ENCODE data around the gene RNF123. TPM values are rescaled to one million over a fixed set of nuclear protein-coding genes. Genes with fewer than 3 reads are reported as not detected.

The RNF123 gene
- 10.2 to 15.0 TPM (median 13.6 TPM) in 5 replicates for total RNA-seq (2022; extraction: Qiagen RNA extraction; ENCODE audit: low read depth)

DNA sequence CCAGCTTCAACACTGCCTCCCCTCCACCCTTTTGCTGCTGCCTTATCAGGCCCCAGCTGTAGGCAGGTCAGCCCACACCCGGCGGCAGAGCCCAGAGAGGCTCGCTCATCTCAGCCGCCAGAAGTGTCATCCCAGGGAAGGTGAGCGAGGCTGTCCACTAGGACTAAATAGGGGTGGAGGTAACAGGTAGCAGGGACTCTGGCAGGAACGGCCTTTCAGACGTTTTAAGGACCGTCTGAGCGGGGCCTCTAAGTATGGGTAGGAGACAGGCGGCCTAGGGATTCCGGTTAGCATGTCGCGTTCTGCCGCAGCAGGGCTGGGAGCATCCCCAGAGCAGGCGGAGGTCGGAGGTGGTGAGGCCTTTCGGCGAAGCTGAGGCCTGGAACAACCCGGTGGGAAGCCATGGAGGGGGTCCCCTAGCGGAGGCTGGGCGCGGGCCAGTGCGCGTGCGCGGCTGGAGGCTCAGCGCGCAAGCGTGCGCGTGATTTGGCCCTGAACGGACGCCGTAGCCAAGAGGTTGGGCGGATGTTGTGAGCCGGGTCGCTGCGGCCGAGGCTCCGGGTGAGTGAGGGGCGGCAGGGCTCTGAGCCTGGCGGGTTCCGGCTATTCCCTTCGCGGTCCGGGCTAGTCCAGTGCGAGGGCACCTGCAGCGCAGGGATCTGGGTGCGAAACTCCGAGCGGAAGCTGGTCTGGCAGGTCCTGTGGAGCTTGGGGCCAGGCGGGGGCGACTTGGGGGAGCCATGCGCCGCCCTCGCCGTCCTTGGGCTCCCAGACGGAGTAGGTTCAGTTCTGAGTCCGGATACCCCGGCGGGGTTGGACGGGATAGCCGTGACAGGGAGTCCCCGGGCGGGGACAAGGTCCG lies at the start of gene RNF123, which contains the start of gene MST1:
Gene RNF123, plus strand, starts transcription at position 512 of the 862 bp plus-strand sequence. CDS start 1,609 bp downstream, outside the sequence.
Gene MST1, minus strand, starts transcription at position 429 of the 862 bp plus-strand sequence. CDS start 783 bp downstream, outside the sequence.

DNA sequence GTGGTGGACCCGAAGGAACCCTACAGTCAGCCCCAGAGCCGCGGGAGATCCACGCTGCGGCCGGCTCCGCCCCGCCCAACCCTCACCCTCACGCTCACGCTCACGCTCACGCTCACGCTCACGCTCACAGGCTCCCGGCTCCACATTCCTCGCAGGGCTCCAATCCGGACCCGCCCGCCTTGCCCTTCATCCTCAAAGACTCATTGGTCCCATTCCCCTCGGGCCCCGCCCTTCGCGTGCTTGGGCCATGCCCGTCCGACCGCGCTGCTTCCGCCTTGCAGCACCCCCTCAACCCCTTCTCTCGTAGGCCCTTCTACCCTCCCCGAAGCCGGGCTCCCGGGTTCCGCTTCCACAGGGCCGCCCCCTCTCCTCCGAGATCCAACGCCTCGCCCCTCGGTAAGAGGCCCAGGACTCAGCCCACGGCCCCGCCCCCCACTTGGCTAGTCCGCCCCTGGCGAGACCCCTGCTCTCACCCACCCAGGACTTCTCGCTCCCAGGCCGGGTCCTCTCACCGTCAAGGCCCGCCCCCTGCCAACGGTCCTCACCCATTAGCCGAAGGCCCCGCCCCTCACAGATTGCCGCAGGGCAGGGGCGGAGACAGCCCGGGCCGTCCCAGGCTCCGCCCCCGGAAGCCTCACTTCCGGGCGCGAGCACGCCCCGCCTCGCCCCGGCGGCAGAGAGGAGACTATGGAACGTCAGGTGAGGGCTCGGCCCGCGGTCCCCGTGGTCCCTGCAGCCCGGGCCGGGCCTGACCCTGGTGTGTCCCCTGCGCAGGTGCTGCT lies 15.5 kb upstream of the RNF123 start, which contains the start of gene APEH:
Gene APEH, plus strand, starts transcription at position 637 of the 782 bp plus-strand sequence. Its CDS starts 51 bp downstream, at position 688.

DNA sequence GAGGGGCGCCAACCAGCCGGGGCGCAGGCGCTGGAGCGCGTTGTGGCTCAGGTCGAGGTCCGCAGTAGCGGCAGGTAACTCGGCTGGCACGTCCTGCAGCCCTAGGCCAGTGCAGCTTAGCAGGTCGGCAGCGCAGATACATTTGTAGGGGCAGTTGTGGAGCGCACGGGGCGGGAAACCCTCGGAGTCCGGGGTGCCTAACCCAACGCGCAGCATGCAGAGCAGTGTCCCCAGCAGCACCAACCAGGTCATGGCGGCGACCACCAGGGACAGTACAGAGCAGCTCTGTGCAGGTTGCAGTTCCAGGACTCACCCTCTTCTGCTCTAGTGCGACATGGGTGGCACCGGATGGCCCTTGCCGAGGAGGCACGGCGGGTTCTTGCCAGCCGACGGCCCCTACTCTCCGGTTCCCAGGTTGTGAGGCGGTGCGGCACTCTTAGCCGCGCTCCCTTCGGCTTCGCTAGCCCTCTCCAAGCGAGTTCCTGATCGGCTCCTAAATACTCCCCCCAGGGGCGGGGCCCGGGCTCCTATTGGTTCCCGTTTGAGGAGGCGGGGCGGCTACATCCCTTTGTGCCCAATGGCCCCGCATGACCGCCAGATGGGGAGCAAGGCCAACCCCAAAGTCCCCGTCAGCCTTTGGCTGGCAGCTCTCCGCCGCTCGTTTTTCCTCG lies 30.0 kb downstream of the RNF123 start, which contains the start of gene AMIGO3:
Gene AMIGO3, minus strand, starts transcription at position 471 of the 671 bp plus-strand sequence. Its CDS starts 219 bp downstream, at position 252.

GRCh38 chr3:49723628-49724551 lies 34.5 kb downstream of the RNF123 start, which contains the start of gene GMPPB:
TSS of gene GMPPB (minus strand) at chr3:49723951. CDS start at chr3:49723726, 225 bp downstream.

Other genes with a start within 250 kb of the RNF123 start
- gene DAG1, start 219.3 kb upstream of the RNF123 start, total RNA-seq (2022; extraction: Qiagen RNA extraction; ENCODE audit: low read depth): 45.8 to 67.0 TPM (median 60.6 TPM) in 5 replicates
- gene BSN, start 135.1 kb upstream of the RNF123 start, total RNA-seq (2022; extraction: Qiagen RNA extraction; ENCODE audit: low read depth): 0.05 to 0.22 TPM (median 0.15 TPM) in 5 replicates
- gene APEH, start 15.2 kb upstream of the RNF123 start, total RNA-seq (2022; extraction: Qiagen RNA extraction; ENCODE audit: low read depth): 57.3 to 70.8 TPM (median 63.6 TPM) in 5 replicates
- gene MST1, start 83 bp upstream of the RNF123 start, total RNA-seq (2022; extraction: Qiagen RNA extraction; ENCODE audit: low read depth): 1.2 to 2.2 TPM (median 1.7 TPM) in 5 replicates
- 0.52 to 1.8 TPM (median 0.64 TPM) in 5 replicates for gene AMIGO3, start 30.1 kb downstream of the RNF123 start, total RNA-seq (2022; extraction: Qiagen RNA extraction; ENCODE audit: low read depth)
- gene GMPPB, start 34.4 kb downstream of the RNF123 start, total RNA-seq (2022; extraction: Qiagen RNA extraction; ENCODE audit: low read depth): 14.9 to 18.9 TPM (median 18.2 TPM) in 5 replicates
- gene IP6K1, start 97.0 kb downstream of the RNF123 start, total RNA-seq (2022; extraction: Qiagen RNA extraction; ENCODE audit: low read depth): 19.7 to 24.1 TPM (median 21.3 TPM) in 5 replicates
- gene CDHR4, start 110.3 kb downstream of the RNF123 start, total RNA-seq (2022; extraction: Qiagen RNA extraction; ENCODE audit: low read depth): 0.21 to 0.52 TPM (median 0.32 TPM) in 4 of 5 replicates, not detected in the other
- gene INKA1, start 113.7 kb downstream of the RNF123 start, total RNA-seq (2022; extraction: Qiagen RNA extraction; ENCODE audit: low read depth): 1.1 to 2.3 TPM (median 1.9 TPM) in 5 replicates
- 0.32 to 1.0 TPM (median 0.60 TPM) in 5 replicates for gene UBA7, start 124.4 kb downstream of the RNF123 start, total RNA-seq (2022; extraction: Qiagen RNA extraction; ENCODE audit: low read depth)
- 9.2 to 14.6 TPM (median 12.7 TPM) in 5 replicates for gene TRAIP, start 167.0 kb downstream of the RNF123 start, total RNA-seq (2022; extraction: Qiagen RNA extraction; ENCODE audit: low read depth)
- gene CAMKV, start 180.3 kb downstream of the RNF123 start, total RNA-seq (2022; extraction: Qiagen RNA extraction; ENCODE audit: low read depth): 0.30 to 0.63 TPM (median 0.45 TPM) in 5 replicates
- 5.4 to 8.4 TPM (median 7.7 TPM) in 5 replicates for gene MST1R, start 214.3 kb downstream of the RNF123 start, total RNA-seq (2022; extraction: Qiagen RNA extraction; ENCODE audit: low read depth)
- 5.6 to 9.7 TPM (median 7.5 TPM) in 5 replicates for gene MON1A, start 240.3 kb downstream of the RNF123 start, total RNA-seq (2022; extraction: Qiagen RNA extraction; ENCODE audit: low read depth)

Measured in A549 treated with GW870086 at 1 μM for 4 hours (cell line).